Sigmoid colon (tissue), 7 donors: Measurements from ENCODE around the gene SFXN5. TPM values are rescaled to one million over a fixed set of nuclear protein-coding genes. Genes with fewer than 3 reads are reported as not detected.
A peak's percentile ranks its signal among the peaks of the same experiment; 100 is the strongest.

Experiments
- DNase-seq: peaks from one replicate; pipeline ENCODE4 v3.0.0-alpha.2; 2019
- H3K27ac ChIP-seq, 4 donors: fragments of 200-600 bp; sonication (generic); one replicate each; pipeline ENCODE4 v1.5.1; 2016 to 2019; ENCODE audit warnings: mild to moderate bottlenecking in 1 of 4
- H3K27me3 ChIP-seq, 3 donors: fragments of 200-600 bp; sonication (generic); one replicate each; pipeline ENCODE4 v1.5.1; 2019; ENCODE audit warnings: mild to moderate bottlenecking in 1 of 3
- H3K36me3 ChIP-seq, 4 donors: fragments of 200-600 bp; sonication (generic); one replicate each; pipeline ENCODE4 v1.5.1; 2016 to 2019
- H3K4me1 ChIP-seq, 4 donors: fragments of 200-600 bp; sonication (generic); one replicate each; pipeline ENCODE4 v1.5.1; 2017 to 2019
- H3K4me3 ChIP-seq, 4 donors: fragments of 200-600 bp; sonication (generic); one replicate each; pipeline ENCODE4 v1.5.1; 2017 to 2019; ENCODE audit warnings: mild to moderate bottlenecking in 2 of 4, moderate library complexity in 1 of 4
- H3K9me3 ChIP-seq, 4 donors: fragments of 200-600 bp in 3 of 4; sonication (generic) in 3 of 4; one replicate each; pipeline versions ENCODE4 v1.5.1 to v1.6.1; 2013 to 2019
- EP300 ChIP-seq, 4 donors: sonication (generic); formaldehyde crosslinking; IDR thresholded peaks; one replicate each; pipeline ENCODE4 v1.6.1; 2017; ENCODE audit warnings: antibody characterized with exemption in 4 of 4
- POLR2A ChIP-seq, 2 donors: fragments of 450-650 bp; IDR thresholded peaks; one replicate each; pipeline ENCODE4 v1.6.1; 2016; ENCODE audit warnings: antibody characterized with exemption in 2 of 2, mild to moderate bottlenecking in 2 of 2, moderate library complexity in 2 of 2
- POLR2AphosphoS5 ChIP-seq, 4 donors: sonication (generic); formaldehyde crosslinking; IDR thresholded peaks; one replicate each; pipeline ENCODE4 v1.6.1; 2017; ENCODE audit warnings: antibody characterized with exemption in 4 of 4
- WGBS, 2 donors: extraction: QIAGEN DNeasy Blood & Tissue Kit; methylation state at CpG; one replicate each; pipeline ENCODE4 v1.1.7; 2013; 5-methylcytosine and 5-hydroxymethylcytosine counted together
- intact Hi-C: fragments of 100-400 bp; cut with DNase I; formaldehyde crosslinking; loops from one replicate; pipeline ENCODE4 v1.15.1; 2023
- polyA plus RNA-seq, 3 donors: library from polyadenylated mRNA; stranded (reverse); fragments of 200-250 nt; gene quantifications; one replicate each; pipeline ENCODE4 v1.2.3, GENCODE V29; 2013
- total RNA-seq, 4 donors: library from RNA; depleted of rRNA; stranded (reverse); fragments of >200 nt; gene quantifications; one replicate each; pipeline ENCODE4 v1.1.0, GENCODE V29; 2016
- TF ChIP-seq, protein P1 (sequence below), 4 experiments: fragments of 450-650 bp in 3 of 4; fragments of 200-600 bp in 1 of 4; IDR thresholded peaks; one replicate each; pipeline ENCODE4 v1.5.1; 2016 to 2019; ENCODE audit warnings: antibody characterized with exemption in 4 of 4, mild to moderate bottlenecking in 3 of 4, moderate library complexity in 2 of 4
- donor health status: healthy with polysubstance abuse.
- donor health status: Bipolar disorder and iron deficiency.
- donor health status: healthy.

SFXN5 gene
- total and polyA plus RNA-seq, 7 donors: 5.4 to 27.1 (median 11.1) TPM

GRCh38 chr2:72979896-72980295 lies 91.6 kb downstream of the SFXN5 start:
- TF ChIP-seq, protein P1, sequence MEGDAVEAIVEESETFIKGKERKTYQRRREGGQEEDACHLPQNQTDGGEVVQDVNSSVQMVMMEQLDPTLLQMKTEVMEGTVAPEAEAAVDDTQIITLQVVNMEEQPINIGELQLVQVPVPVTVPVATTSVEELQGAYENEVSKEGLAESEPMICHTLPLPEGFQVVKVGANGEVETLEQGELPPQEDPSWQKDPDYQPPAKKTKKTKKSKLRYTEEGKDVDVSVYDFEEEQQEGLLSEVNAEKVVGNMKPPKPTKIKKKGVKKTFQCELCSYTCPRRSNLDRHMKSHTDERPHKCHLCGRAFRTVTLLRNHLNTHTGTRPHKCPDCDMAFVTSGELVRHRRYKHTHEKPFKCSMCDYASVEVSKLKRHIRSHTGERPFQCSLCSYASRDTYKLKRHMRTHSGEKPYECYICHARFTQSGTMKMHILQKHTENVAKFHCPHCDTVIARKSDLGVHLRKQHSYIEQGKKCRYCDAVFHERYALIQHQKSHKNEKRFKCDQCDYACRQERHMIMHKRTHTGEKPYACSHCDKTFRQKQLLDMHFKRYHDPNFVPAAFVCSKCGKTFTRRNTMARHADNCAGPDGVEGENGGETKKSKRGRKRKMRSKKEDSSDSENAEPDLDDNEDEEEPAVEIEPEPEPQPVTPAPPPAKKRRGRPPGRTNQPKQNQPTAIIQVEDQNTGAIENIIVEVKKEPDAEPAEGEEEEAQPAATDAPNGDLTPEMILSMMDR (IDR thresholded peaks at IDR 0.05): no peak
- TF ChIP-seq EP300 (IDR thresholded peaks at IDR 0.05) (no peak), POLR2AphosphoS5 (IDR thresholded peaks at IDR 0.05) (no peak), POLR2A (IDR thresholded peaks at IDR 0.05) (no peak)
- Histone ChIP-seq H3K27me3 (no peaks in the 10 kb centered on the region), H3K36me3 (peaks cover 0 to 11% (median 0%) of the 10 kb centered on the region in 4 donors), H3K4me1 (no peaks in the 10 kb centered on the region), H3K9me3 (no peaks in the 10 kb centered on the region), H3K4me3 (no peak overlapping the region), H3K27ac (no peak overlapping the region)
- DNase-seq: no peak
- intact Hi-C loops: no loop called here
- WGBS, 2 donors: 49 to 73% methylated on average over 3 of the region's 3 CpGs

- no peaks in the 10 kb centered on the region for H3K27me3 ChIP-seq
- H3K9me3 ChIP-seq: no peaks in the 10 kb centered on the region
- no peak overlapping the region for H3K4me3 ChIP-seq
- no peak overlapping the region for H3K27ac ChIP-seq
- no peak for DNase-seq
- 83 to 84% methylated on average over 3 of the region's 3 CpGs for WGBS, 2 donors
- intact Hi-C loops: no loop called here
- TF ChIP-seq EP300 (IDR thresholded peaks at IDR 0.05) (no peak), POLR2A (IDR thresholded peaks at IDR 0.05) (no peak), POLR2AphosphoS5 (IDR thresholded peaks at IDR 0.05) (no peak)
- TF ChIP-seq, protein P1 (IDR thresholded peaks at IDR 0.05): no peak
- no peaks in the 10 kb centered on the region for H3K4me1 ChIP-seq
- peaks cover 0 to 11% (median 0%) of the 10 kb centered on the region in 4 donors for H3K36me3 ChIP-seq
Observed at GRCh38 chr2:72975017-72975416, 96.5 kb downstream of the SFXN5 start.

DNA sequence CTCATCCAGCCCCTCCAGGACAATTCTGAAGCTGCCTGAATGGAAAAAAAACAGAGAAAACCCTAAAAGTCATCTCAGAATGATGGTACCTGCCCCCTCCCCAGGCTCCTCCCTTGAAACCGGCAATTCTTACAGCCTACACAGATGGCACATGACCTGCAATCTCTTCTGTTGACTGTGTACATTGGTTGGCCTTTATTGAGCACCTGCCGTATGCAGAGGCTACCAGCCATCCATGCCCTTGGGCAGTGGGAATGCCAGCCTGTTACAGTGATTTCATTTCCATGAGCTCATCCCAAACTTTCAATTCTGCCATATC lies 97.1 kb downstream of the SFXN5 start:
- no peak for TF ChIP-seq EP300 (IDR thresholded peaks at IDR 0.05)
- TF ChIP-seq POLR2AphosphoS5 (IDR thresholded peaks at IDR 0.05): no peak
- TF ChIP-seq, protein P1 (IDR thresholded peaks at IDR 0.05): no peak
- TF ChIP-seq POLR2A (IDR thresholded peaks at IDR 0.05): no peak
- Histone ChIP-seq H3K27ac (no peak overlapping the region), H3K27me3 (no peaks in the 10 kb centered on the region), H3K9me3 (no peaks in the 10 kb centered on the region), H3K36me3 (peaks cover 0 to 11% (median 0%) of the 10 kb centered on the region in 4 donors), H3K4me1 (no peaks in the 10 kb centered on the region), H3K4me3 (no peak overlapping the region)
- intact Hi-C loops: loop anchor here (5.0 kb wide), 1 partner anchor 82 kb away; no protein-coding TSS in a partner anchor
- 18 to 63% methylated on average over 2 of the region's 2 CpGs for whole genome bisulfite sequencing, 2 donors
- DNase-seq: no peak

- no peaks in the 10 kb centered on the region for H3K27me3 ChIP-seq
- H3K4me3 ChIP-seq: no peak overlapping the region
- H3K9me3 ChIP-seq: no peaks in the 10 kb centered on the region
- H3K36me3 ChIP-seq: peaks cover 0 to 11% (median 0%) of the 10 kb centered on the region in 4 donors
- no peak for DNase-seq
- H3K27ac ChIP-seq: no peak overlapping the region
- intact Hi-C loops: loop anchor here (5.0 kb wide), 1 partner anchor 82 kb away; no protein-coding TSS in a partner anchor
- no peak for TF ChIP-seq EP300 (IDR thresholded peaks at IDR 0.05)
- TF ChIP-seq, protein P1 (IDR thresholded peaks at IDR 0.05): peak in 3 of 4 experiments; percentile 30 to 70 (median 55)
- no peaks in the 10 kb centered on the region for H3K4me1 ChIP-seq
- WGBS, 2 donors: 66 to 67% methylated on average over 12 of the region's 12 CpGs
Observed at GRCh38 chr2:72973566-72974435, 97.7 kb downstream of the SFXN5 start.
